ENCODE results near the gene PRLH. TPM values are rescaled to one million over a fixed set of nuclear protein-coding genes. Genes with fewer than 3 reads are reported as not detected.

PRLH gene, protein sequence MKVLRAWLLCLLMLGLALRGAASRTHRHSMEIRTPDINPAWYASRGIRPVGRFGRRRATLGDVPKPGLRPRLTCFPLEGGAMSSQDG
- total RNA-seq = not detected

DNA sequence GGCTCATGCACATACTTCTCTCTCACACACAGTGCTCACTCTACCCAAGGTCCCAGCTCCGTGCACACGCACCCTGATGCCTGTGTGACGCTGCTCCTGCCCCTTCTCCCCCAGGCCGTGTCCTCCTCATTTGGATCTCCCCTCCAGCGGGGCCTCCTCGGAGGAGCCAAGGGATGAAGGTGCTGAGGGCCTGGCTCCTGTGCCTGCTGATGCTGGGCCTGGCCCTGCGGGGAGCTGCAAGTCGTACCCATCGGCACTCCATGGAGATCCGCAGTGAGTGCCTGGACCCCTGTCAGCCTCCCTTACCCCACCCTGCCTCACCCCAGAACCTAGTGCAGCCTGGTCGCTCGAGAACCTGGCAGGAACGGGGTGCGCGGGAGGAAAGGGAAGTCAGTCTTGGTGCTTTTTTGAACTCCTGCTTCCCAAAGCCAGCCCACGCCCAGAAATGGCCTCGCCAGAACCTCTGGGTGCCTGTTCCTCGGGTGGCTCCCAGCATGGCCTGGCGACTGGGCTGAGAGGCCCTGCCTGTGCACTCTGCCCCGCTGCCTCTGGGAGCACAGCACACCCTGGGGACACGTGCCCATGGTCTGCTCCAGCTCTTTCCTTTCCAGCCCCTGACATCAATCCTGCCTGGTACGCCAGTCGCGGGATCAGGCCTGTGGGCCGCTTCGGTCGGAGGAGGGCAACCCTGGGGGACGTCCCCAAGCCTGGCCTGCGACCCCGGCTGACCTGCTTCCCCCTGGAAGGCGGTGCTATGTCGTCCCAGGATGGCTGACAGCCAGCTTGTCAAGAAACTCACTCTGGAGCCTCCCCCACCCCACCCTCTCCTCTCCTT, at the start of gene PRLH:
PRLH (plus strand) TSS at position 174 of the 835 bp plus-strand sequence; CDS start at position 174, 0 bp downstream.
- POLR2A ChIA-PET = no interaction called here

DNA sequence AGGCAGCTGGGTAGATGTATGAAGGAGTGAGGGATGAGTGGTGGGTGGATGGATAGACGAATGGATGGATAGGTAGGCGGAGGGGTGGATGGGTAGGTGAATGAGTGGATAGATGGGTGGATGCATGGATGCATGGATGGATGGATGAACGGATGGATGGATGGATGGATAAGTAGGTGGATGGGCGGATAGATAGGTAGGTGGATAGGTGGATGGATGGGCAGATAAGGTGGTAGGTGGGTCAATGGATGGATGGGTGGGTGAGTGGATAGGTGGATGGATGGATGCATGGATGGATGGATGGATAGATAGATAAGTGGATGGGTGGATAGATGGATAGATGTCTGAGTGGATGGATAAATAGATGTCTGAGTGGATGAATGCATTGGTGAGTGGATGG, 49.2 kb upstream of the PRLH start:
- CTCF ChIA-PET = no interaction called here
- POLR2A ChIA-PET = no interaction called here

More for the DNA sequence above, at the start of gene PRLH:
- CTCF ChIA-PET = interaction anchor here (3.2 kb wide), 1 partner anchor 53 kb away, joined by 12 read pairs; no protein-coding TSS in a partner anchor

DNA sequence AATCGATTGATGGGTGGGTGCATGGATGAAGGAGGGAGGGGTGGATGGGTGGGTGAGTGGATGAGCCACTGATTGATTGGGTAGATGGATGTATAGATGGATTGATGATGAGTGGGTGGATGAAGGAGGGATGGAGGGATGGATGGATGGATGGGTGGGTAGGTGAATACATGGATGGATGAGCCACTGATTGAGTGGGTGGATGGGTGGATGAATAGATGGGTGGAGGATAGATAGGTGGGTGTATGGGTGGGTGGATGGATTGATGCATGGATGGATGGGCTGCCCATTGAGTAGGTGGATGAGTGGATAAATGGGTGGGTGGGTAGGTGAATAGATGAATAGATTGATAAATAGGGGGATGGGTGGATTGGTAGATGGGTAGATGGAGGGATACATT, 48.4 kb upstream of the PRLH start:
- CTCF ChIA-PET = no interaction called here
- POLR2A ChIA-PET = no interaction called here

DNA sequence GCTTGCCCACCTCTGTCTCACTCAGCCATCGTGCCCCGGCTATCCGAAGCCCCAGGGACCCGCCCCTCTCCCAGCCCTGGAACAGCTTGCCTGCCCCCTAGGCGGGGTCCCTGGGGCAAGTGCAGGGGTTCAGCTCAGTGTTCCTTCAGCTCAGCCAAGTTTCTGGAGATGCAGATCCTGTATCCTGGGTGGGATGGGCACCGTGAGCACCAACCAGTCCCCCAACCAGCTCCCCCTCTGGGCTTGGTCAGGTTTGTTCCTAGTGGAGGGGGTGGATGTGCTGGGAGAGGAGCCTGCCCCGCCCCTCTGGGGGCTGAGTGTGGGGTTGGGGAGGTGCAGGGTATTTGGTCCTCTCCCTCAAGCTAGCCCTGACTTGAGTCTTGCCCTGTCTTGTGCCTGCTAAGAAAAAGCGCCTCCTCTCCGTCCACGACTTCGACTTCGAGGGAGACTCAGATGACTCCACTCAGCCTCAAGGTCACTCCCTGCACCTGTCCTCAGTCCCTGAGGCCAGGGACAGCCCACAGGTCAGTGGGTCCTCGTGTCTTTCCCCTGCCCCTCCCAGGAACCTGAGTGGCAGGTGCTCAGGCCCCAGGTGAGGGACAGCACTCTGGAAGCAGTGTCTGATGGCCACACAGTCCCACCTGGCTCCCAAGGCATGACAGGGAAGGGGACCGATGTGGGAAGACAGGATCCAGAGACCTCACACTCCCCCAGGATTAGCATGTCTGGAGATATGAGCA, 46.7 kb upstream of the PRLH start:
- CTCF ChIA-PET = no interaction called here
- POLR2A ChIA-PET = no interaction called here

DNA sequence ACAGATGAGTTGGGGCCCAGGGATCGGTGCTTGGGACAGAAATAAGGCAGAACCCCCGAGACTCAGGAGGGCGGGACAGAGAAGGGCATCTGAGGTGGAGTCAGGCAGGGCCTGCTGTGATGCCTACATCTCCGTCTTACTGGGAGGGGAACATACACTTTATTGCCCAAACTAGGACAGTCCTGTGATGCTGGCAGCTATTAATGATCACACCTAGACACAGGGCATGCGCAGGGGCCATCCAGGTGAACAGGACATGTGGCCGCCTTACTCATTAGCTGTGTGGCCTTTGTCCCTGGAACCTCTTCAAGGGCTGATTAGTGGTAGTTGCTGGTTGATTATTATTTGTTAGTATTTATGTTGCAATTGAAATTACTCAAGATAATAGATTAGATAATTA, 46.1 kb upstream of the PRLH start:
- ChIA-PET CTCF (no interaction called here), POLR2A (interaction anchor here (0.7 kb wide), 1 partner anchor 13 kb away, joined by 3 read pairs; no protein-coding TSS in a partner anchor)

DNA sequence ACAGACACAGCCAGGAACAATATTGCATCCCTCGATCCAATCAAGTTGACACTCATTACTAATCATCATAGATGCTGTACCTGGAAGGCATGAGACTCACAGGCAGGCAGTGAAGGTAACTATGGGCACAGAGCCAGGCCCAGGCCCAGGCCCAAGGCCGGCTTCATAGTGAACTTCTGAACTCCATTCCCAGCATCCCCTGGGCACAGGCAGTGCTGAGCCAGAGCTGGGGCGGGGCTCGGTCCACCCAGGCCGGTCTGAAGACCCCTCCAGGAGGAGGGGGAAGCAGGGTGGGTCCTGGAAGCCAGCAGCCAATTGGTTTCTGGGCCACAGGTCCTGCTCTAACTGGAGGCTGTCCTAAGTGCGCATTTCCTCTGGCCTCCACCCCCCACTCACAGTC, 41.7 kb upstream of the PRLH start:
- ChIA-PET CTCF (interaction anchor here (1.0 kb wide), 1 partner anchor 47 kb away, joined by 3 read pairs; no protein-coding TSS in a partner anchor), POLR2A (no interaction called here)

DNA sequence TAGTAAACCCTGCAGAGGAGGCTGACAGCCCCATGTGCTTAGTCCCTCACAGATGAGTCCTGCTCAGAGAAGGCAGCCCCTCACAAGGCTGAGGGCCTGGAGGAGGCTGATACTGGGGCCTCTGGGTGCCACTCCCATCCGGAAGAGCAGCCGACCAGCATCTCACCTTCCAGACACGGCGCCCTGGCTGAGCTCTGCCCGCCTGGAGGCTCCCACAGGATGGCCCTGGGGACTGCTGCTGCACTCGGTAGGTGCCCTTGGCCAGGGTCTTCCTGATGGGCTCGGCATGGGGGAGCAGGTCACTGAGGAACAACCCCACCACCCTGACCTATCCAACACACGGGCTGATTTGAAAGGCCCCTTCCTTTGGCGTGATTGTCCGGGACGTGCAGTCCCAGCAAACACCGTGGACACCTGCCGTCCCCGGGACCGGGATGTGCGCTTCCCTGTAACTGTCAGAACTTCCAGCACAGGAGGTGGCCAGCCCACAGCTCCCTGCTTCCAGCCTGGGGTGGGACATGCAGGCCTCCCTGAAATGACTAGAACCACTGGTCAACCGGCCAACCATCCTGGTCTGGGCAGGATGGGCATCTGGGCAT, 40.7 kb upstream of the PRLH start:
- ChIA-PET POLR2A (no interaction called here), CTCF (interaction anchor here (1.0 kb wide), 1 partner anchor 46 kb away, joined by 3 read pairs; no protein-coding TSS in a partner anchor)

DNA sequence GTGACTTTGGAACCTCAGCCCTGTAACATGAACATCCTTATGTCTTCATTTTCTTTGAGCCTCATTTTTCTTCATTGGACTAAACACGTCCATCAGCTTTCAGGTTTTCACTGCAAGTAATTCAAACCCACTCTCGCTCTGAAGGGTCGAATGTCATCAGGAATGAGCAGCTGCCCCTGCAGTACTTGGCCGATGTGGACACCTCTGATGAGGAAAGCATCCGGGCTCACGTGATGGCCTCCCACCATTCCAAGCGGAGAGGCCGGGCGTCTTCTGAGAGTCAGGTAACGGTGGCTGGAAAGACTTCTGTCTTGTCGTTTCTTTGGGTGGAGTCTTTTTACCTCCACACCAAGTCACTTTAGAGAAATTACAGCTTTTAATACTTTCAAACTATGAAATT, 39.1 kb upstream of the PRLH start:
- POLR2A ChIA-PET = no interaction called here
- CTCF ChIA-PET = no interaction called here

DNA sequence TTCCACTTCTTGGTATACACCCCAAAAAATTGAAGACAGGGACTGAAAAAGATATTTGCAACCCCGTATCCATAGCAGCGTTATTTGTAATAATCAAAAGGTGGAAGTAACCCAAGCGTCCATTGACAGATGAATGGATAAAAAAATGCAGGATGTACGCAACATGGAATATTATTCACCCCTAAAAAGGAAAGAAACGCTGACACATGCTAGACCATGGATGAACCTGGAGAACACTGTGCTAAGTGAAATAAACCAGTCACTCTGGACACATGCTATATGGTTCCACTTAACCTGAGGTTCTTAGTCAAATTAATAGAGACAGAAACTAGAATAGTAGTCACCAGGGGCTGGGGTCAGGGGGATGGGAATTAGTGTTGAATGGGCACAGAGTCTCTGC, 38.6 kb upstream of the PRLH start:
- POLR2A ChIA-PET = no interaction called here
- CTCF ChIA-PET = interaction anchor here (2.6 kb wide), 1 partner anchor 15 kb away, joined by 7 read pairs; no protein-coding TSS in a partner anchor

DNA sequence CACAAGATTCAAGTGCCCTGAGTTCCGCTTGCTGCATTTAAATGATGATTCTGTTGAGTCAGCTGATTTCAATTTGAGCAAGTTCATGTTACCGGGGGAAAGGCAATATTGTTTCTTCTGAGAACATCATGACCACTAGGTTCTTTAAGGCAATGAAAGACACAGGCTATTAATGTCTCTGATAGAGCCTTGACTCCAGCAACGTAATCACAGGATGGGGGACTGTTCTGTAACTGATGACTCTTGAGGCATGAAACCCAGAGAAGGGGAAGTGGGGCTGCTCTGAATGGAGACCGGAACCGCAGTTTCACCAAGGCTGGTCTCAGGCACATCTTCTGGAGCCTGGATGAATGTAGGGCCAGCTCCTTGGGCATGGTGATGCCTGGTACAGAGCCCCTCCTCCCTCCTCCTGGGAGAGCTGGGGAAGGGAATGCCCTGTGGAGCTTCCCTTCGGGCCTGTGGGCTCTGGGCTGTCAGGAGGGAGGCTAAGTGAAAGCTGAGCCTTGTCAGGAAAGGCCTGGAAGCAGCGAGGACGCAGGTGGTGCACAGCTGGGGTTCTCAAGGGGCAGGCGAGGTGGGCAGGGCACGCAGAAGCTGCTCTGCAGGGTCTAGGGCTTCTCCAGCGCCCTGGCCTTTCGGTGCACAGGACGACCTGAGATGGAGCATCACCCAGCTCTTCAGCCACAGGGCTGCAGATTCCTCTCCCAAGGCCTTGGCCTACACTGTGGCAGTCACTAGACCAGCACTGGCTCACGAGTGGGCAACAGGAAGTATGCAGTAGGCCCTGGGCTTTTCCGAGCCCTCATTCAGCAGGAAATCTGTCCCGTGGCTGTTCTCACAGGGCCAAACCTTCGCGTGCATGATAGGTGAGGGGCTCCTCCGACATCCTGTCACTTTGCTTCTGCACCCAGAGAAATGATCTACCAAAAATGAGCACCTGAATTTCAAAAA, 36.6 kb upstream of the PRLH start:
- CTCF ChIA-PET = interaction anchor here (1.1 to 2.6 kb wide), 2 partner anchors 17 to 30 kb away, joined by 3 to 7 read pairs; no protein-coding TSS in a partner anchor
- POLR2A ChIA-PET = no interaction called here

DNA sequence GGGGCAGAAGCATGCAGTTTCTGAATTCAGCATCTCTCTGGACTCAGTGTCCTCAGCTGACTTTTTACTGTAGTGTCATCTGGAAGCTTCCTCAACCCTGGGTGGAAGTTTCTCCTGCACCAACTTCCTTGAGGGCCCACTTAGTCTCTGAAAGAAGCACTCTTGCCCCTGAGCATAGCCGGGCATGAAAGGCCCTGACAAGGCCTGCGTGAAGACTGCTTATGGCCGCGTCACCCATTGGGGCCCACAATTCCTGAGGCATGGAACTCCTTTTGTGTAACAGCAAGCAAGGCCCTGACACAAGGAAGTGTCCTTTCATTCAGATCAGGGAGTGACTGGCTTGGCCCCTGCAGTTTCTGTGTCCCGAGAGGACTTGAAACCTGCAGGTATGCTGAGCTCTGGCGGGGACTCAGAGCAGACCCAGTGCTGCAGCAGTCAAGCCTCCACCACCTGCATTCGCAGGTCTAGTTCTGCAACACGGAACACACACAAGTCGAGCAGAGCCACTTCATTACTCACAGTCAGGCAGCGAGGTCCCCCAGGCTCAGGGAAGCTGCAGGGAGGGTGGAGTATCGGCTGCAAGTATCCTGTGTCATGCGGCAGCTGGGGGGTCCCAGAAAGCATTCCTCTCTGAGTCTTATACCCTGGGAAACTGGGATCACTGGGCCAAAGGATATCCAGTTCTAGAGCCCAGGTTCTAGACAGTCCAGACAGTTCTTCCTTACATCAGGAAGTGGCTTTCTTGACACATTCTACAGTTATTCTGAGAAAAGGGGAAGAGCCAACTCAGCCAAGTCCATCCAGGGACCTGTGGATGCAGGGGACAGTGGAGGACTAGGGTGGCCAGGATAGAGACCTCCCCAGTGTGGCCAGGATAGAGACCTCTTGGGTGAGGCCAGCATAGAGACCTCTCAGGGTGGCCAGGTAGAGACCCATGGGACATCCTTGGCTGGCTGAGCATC, 35.6 kb upstream of the PRLH start:
- CTCF ChIA-PET = interaction anchor here (1.1 to 2.6 kb wide), 2 partner anchors 18 to 29 kb away, joined by 3 to 7 read pairs; no protein-coding TSS in a partner anchor
- POLR2A ChIA-PET = no interaction called here

DNA sequence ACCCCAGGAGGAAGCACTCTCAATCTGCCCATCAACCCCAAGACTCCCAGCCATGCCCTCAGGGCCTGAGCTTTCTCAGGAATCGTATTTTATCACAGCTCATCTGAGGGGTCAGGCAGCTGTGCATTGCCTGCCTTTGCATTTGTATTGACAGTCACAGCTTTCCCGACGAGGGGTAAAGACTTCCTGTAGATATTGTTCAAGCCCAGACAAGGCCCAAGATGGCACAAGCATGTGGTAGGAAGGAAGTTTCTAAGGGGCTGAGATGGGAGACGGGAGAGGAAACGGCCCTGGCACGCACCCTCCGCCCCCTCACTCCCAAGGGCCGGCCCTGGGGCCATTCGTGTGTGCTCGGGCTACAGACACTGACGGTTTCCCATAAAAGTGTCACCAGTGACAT, 34.2 kb upstream of the PRLH start:
- ChIA-PET CTCF (interaction anchor here (1.6 to 1.8 kb wide), 2 partner anchors 14 to 40 kb away, joined by 3 to 7 read pairs; no protein-coding TSS in a partner anchor), POLR2A (no interaction called here)

DNA sequence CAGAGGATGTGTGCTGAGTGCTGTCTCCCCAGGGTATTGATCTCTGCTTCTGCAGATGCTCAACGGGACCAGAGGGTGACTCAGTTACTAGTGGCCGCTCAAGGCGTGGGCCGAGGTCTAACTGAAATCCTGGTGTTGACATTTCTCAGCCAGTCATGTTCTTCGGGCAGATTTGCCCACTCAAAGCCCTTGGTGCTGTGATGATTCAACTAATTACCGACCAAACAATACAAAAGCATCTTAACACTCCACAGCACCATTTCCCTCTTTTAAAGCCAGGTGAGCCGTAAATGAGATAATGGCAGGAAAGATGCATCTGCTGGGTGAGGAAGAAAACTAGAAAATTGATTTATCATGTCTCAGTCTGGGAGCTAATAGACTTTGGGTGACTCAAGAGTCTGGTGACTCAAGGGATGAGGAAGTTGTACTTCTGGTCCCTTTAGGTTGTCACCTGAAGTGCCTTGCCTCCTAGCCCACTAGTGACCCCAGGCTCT, 32.7 kb upstream of the PRLH start:
- POLR2A ChIA-PET = no interaction called here
- CTCF ChIA-PET = no interaction called here

DNA sequence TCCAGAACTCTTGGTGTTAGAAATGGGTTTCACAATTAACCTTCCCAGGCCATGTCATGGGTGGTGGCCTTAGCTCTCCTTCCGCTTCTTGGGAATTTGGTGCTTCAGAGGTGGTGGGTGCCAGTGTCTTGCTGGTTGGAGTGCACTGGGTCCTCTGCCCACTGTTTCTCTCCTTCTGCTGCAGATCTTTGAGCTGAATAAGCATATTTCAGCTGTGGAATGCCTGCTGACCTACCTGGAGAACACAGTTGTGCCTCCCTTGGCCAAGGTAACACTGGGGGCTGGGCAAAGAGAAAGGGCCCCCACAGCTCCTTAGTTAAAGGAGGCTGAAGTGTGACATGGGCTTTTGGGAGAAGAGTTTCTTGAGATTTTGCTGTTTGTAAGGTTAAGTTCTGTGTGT, 32.0 kb upstream of the PRLH start:
- POLR2A ChIA-PET = no interaction called here
- CTCF ChIA-PET = no interaction called here

DNA sequence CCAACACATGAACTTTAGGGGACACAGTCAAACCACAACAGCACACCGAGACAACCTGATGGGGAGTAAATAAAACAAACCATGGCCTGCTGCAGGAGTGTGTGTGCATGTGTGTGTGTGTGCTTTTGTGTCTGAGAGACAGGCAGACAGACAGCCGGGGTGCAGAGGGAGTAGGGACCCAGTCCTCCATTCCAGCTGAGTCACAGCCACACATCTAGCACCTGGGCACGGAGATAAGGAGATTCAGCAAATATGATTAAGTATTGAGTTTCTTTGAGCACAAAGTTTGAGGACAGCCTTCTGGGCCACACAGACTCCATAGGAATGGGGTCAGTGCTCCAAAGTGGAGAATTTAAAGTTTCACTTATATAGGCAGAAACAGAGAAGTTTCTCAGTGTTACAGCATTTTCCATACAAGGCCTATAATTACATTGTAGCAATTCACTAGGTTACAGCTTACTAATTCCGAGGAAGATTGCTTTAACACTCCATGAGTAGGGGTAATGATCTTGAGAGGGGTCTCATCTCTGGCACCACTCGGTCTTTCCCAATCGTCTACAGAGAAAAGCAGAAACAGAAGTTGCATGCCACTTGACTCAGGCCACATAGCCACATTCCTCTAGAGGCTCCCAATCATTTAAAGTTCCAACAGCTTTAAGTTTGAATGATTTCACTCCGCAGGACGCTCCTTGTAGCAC, 30.8 kb upstream of the PRLH start:
- POLR2A ChIA-PET = no interaction called here
- CTCF ChIA-PET = interaction anchor here (0.7 to 1.3 kb wide), 2 partner anchors 23 to 36 kb away, joined by 4 read pairs; no protein-coding TSS in a partner anchor

DNA sequence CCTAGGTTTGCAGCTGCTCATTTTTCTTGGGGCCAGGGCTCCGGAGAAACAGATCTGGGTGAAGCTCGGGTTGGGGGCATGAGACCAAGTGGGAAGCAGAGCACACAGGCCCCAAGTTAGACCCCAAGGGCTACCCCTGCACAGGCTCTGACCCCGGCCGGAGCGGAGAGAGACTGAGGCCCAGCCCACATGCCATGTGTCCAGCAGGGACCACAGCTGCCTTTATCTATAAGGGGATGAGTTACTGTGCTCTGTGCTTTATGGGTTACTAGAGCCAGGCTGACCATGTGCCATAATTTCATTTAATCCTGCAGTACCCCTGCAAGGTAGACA, 30.3 kb upstream of the PRLH start:
- CTCF ChIA-PET = interaction anchor here (0.7 to 1.3 kb wide), 2 partner anchors 24 to 36 kb away, joined by 4 read pairs; no protein-coding TSS in a partner anchor
- POLR2A ChIA-PET = no interaction called here

DNA sequence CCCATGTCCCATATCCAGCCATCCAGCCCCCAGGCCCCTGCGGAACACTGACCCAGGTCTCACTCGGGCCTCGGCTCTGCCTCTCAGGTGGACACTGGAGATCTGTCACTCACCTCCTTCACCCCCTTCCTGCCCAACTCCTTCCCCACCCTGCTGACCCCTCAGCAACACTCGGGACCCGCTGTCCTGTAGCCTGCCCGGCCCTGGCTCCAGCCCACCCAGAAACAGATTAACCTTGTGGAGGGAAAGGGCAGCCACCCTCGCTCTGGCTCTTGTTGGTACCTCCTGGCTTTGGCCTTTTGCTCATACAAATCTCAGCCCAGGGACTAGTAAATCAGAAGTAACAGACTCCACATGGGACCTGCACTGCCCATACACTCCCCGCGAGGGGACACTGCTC, 29.8 kb upstream of the PRLH start:
- POLR2A ChIA-PET = no interaction called here
- CTCF ChIA-PET = interaction anchor here (1.3 kb wide), 1 partner anchor 35 kb away, joined by 4 read pairs; no protein-coding TSS in a partner anchor
